Breast epithelium (tissue), 4 donors: ENCODE results near the gene TRIM8. TPM values are rescaled to one million over a fixed set of nuclear protein-coding genes. Genes with fewer than 3 reads are reported as not detected.

Experiments used
- DNase-seq, 2 donors: peaks; one replicate each; pipeline ENCODE4 v3.0.0-alpha.2; 2019; ENCODE audit warnings: low spot score in 2 of 2
- H3K27ac ChIP-seq, 2 donors: fragments of 200-600 bp; sonication (generic) in 1 of 2; one replicate each; pipeline ENCODE4 v1.5.1; 2016 to 2019; ENCODE audit warnings: mild to moderate bottlenecking in 1 of 2
- H3K27me3 ChIP-seq, 2 donors: fragments of 200-600 bp; sonication (generic) in 1 of 2; one replicate each; pipeline versions ENCODE4 v1.5.1 to v1.6.0; 2017 to 2019; ENCODE audit warnings: control low read depth in 1 of 2, mild to moderate bottlenecking in 1 of 2
- H3K36me3 ChIP-seq: fragments of 200-600 bp; one replicate; pipeline ENCODE4 v1.5.1; 2019
- H3K4me1 ChIP-seq, 2 donors: fragments of 200-600 bp; sonication (generic); one replicate each; pipeline ENCODE4 v1.5.1; 2016 to 2019; ENCODE audit warnings: control low read depth in 1 of 2
- H3K4me3 ChIP-seq, 3 donors: fragments of 200-600 bp; sonication (generic); 1 replicate in 2 of 3; 2 replicates in 1 of 3; pipeline ENCODE4 v1.5.1; 2016 to 2019; ENCODE audit warnings: mild to moderate bottlenecking in 3 of 3, moderate library complexity in 2 of 3
- H3K9me3 ChIP-seq, 2 donors: fragments of 200-600 bp; sonication (generic) in 1 of 2; one replicate each; pipeline ENCODE4 v1.5.1; 2016 to 2019; ENCODE audit warnings: control low read depth in 1 of 2
- CTCF ChIP-seq, 3 donors: fragments of 450-650 bp; IDR thresholded peaks; one replicate each; pipeline ENCODE4 v1.5.1; 2016 to 2017; ENCODE audit warnings: antibody characterized with exemption in 3 of 3, mild to moderate bottlenecking in 3 of 3, moderate library complexity in 3 of 3
- POLR2A ChIP-seq: fragments of 450-650 bp; IDR thresholded peaks from one replicate; pipeline ENCODE4 v1.6.1; 2016; ENCODE audit warnings: antibody characterized with exemption, mild to moderate bottlenecking, moderate library complexity
- POLR2AphosphoS5 ChIP-seq, 3 donors: sonication (generic); formaldehyde crosslinking; IDR thresholded peaks; one replicate each; pipeline ENCODE4 v1.6.1; 2017; ENCODE audit warnings: antibody characterized with exemption in 3 of 3
- intact Hi-C: fragments of 100-400 bp; cut with DNase I; formaldehyde crosslinking; loops from one replicate; pipeline ENCODE4 v1.15.1; 2023; ENCODE audit warnings: low total_unique reads
- total RNA-seq, 3 donors: library from RNA; depleted of rRNA; stranded (reverse); fragments of >200 nt; gene quantifications; one replicate each; pipeline ENCODE4 v1.1.0, GENCODE V29; 2016

The TRIM8 gene
- total RNA-seq, 3 donors from 2014 or later, result 74.6 to 128 (median 88.8) TPM

GRCh38 chr10:102615361-102615760 is 28.9 kb upstream of the TRIM8 start:
- Histone ChIP-seq H3K36me3 (no peaks in the 10 kb centered on the region), H3K27ac (peak overlapping the region in 1 of 2 donors; percentile 66), H3K4me1 (peaks cover 0 to 1% of the 10 kb centered on the region in 2 donors), H3K27me3 (no peaks in the 10 kb centered on the region), H3K4me3 (no peak overlapping the region), H3K9me3 (no peaks in the 10 kb centered on the region)
- TF ChIP-seq CTCF (IDR thresholded peaks at IDR 0.05), result no peak
- no peak for TF ChIP-seq POLR2A
- TF ChIP-seq POLR2AphosphoS5 (IDR thresholded peaks at IDR 0.05), result no peak
- DNase-seq, result no peak
- intact Hi-C loops, result no loop called here

GRCh38 chr10:102616066-102616770 is 28.1 kb upstream of the TRIM8 start:
- no peak overlapping the region for H3K4me3 ChIP-seq
- intact Hi-C loops, result no loop called here
- H3K4me1 ChIP-seq, result peaks cover 1 to 10% of the 10 kb centered on the region in 2 donors
- H3K27me3 ChIP-seq, result no peaks in the 10 kb centered on the region
- peak overlapping the region in 1 of 2 donors; percentile 66 for H3K27ac ChIP-seq
- H3K36me3 ChIP-seq, result no peaks in the 10 kb centered on the region
- H3K9me3 ChIP-seq, result no peaks in the 10 kb centered on the region
- TF ChIP-seq POLR2A, result no peak
- TF ChIP-seq CTCF (IDR thresholded peaks at IDR 0.05), result no peak
- no peak for TF ChIP-seq POLR2AphosphoS5 (IDR thresholded peaks at IDR 0.05)
- no peak for DNase-seq

- Histone ChIP-seq H3K4me1 (peaks cover 6 to 16% of the 10 kb centered on the region in 2 donors), H3K4me3 (no peak overlapping the region), H3K27me3 (no peaks in the 10 kb centered on the region), H3K9me3 (no peaks in the 10 kb centered on the region), H3K27ac (no peak overlapping the region), H3K36me3 (no peaks in the 10 kb centered on the region)
- intact Hi-C loops, result no loop called here
- DNase-seq, result no peak
- TF ChIP-seq POLR2AphosphoS5 (IDR thresholded peaks at IDR 0.05), result no peak
- TF ChIP-seq POLR2A, result no peak
- TF ChIP-seq CTCF (IDR thresholded peaks at IDR 0.05), result no peak
Observed at GRCh38 chr10:102617041-102617440, 27.2 kb upstream of the TRIM8 start.

GRCh38 chr10:102617816-102618215 is 26.5 kb upstream of the TRIM8 start:
- Histone ChIP-seq H3K27me3 (no peaks in the 10 kb centered on the region), H3K36me3 (no peaks in the 10 kb centered on the region), H3K27ac (no peak overlapping the region), H3K4me3 (no peak overlapping the region), H3K9me3 (no peaks in the 10 kb centered on the region), H3K4me1 (peaks cover 6 to 16% of the 10 kb centered on the region in 2 donors)
- no peak for DNase-seq
- TF ChIP-seq CTCF (IDR thresholded peaks at IDR 0.05), result no peak
- TF ChIP-seq POLR2AphosphoS5 (IDR thresholded peaks at IDR 0.05), result no peak
- no peak for TF ChIP-seq POLR2A
- intact Hi-C loops, result no loop called here

GRCh38 chr10:102619281-102619981 is 24.8 kb upstream of the TRIM8 start:
- intact Hi-C loops, result no loop called here
- Histone ChIP-seq H3K36me3 (no peaks in the 10 kb centered on the region), H3K27ac (peak overlapping the region in 1 of 2 donors; percentile 57), H3K4me1 (peaks cover 6 to 16% of the 10 kb centered on the region in 2 donors), H3K27me3 (no peaks in the 10 kb centered on the region), H3K4me3 (no peak overlapping the region), H3K9me3 (no peaks in the 10 kb centered on the region)
- TF ChIP-seq CTCF (IDR thresholded peaks at IDR 0.05) (no peak), POLR2AphosphoS5 (IDR thresholded peaks at IDR 0.05) (no peak), POLR2A (no peak)
- DNase-seq, result no peak
